Parathyroid adenoma (tissue), 2 donors: ENCODE results near the gene TRPC1.

ENCODE experiments used
- H2AFZ ChIP-seq: fragments of 300-600 bp; sonication (generic); one replicate; pipeline ENCODE4 v1.7.0; 2017; ENCODE audit warnings: antibody characterized with exemption, mild to moderate bottlenecking
- H3K27ac ChIP-seq: fragments of 300-600 bp; sonication (generic); one replicate; pipeline ENCODE4 v1.7.0; 2017
- H3K27me3 ChIP-seq: fragments of 300-600 bp; sonication (generic); one replicate; pipeline ENCODE4 v1.7.0; 2017; ENCODE audit warnings: low read length; ENCODE audit not compliant: control insufficient read depth, insufficient read depth
- H3K36me3 ChIP-seq: fragments of 300-600 bp; sonication (generic); one replicate; pipeline ENCODE4 v1.7.0; 2017; ENCODE audit warnings: low read length; ENCODE audit not compliant: control insufficient read depth, insufficient read depth
- H3K4me1 ChIP-seq: fragments of 300-600 bp; sonication (generic); one replicate; pipeline ENCODE4 v1.7.0; 2017; ENCODE audit warnings: control low read depth
- H3K4me2 ChIP-seq: fragments of 300-600 bp; sonication (generic); one replicate; pipeline ENCODE4 v1.7.0; 2017; ENCODE audit warnings: low read length
- H3K4me3 ChIP-seq: fragments of 300-600 bp; sonication (generic); one replicate; pipeline ENCODE4 v1.7.0; 2017; ENCODE audit warnings: low read depth, low read length
- H3K79me2 ChIP-seq: fragments of 300-600 bp; sonication (generic); one replicate; pipeline ENCODE4 v1.7.0; 2017; ENCODE audit warnings: control low read depth
- H3K9ac ChIP-seq: fragments of 300-600 bp; sonication (generic); one replicate; pipeline ENCODE4 v1.7.0; 2017; ENCODE audit warnings: mild to moderate bottlenecking
- H3K9me3 ChIP-seq: fragments of 300-600 bp; sonication (generic); one replicate; pipeline ENCODE4 v1.7.0; 2017; ENCODE audit warnings: low read length; ENCODE audit not compliant: control insufficient read depth
- CTCF ChIP-seq: fragments of 300-600 bp; sonication (generic); IDR thresholded peaks from one replicate; pipeline ENCODE4 v1.7.0; 2017; ENCODE audit warnings: antibody characterized with exemption, mild to moderate bottlenecking
- donor health status: primary hyperparathyroidism.

TRPC1 gene

GRCh38 chr3:142777927-142778326 is 54.1 kb downstream of the TRPC1 start:
- no peak overlapping the region for H3K9ac ChIP-seq
- no peak overlapping the region for H2AFZ ChIP-seq
- H3K4me1 ChIP-seq, result no peaks in the 10 kb centered on the region
- no peak overlapping the region for H3K4me3 ChIP-seq
- no peak for TF ChIP-seq CTCF
- no peaks in the 10 kb centered on the region for H3K27me3 ChIP-seq
- H3K79me2 ChIP-seq, result no peaks in the 10 kb centered on the region
- no peak overlapping the region for H3K4me2 ChIP-seq
- no peaks in the 10 kb centered on the region for H3K9me3 ChIP-seq
- H3K27ac ChIP-seq, result no peak overlapping the region
- H3K36me3 ChIP-seq, result no peaks in the 10 kb centered on the region

DNA sequence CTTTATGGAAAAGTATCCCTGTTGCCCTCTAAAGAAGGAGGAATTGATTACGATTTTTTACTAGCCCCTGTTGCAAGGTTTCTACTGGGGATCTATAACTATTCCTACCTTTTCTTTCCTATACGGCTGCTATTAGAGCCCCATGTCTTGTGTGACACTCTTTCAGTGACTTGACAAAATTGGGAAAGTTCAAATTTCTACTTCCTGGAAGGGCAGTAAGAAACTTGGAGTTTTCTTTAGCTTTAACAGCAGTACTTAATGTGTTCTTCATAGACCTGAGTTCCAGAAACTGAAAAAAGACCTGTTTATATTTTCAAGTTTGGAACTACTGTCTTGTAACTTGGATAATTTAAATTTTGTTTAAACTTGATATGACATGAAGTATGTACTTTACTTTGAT is 54.7 kb downstream of the TRPC1 start:
- no peaks in the 10 kb centered on the region for H3K36me3 ChIP-seq
- no peaks in the 10 kb centered on the region for H3K4me1 ChIP-seq
- H3K9ac ChIP-seq, result no peak overlapping the region
- H3K9me3 ChIP-seq, result no peaks in the 10 kb centered on the region
- H3K27ac ChIP-seq, result no peak overlapping the region
- H3K4me2 ChIP-seq, result no peak overlapping the region
- no peak overlapping the region for H3K4me3 ChIP-seq
- no peak for TF ChIP-seq CTCF
- no peaks in the 10 kb centered on the region for H3K27me3 ChIP-seq
- H2AFZ ChIP-seq, result no peak overlapping the region
- no peaks in the 10 kb centered on the region for H3K79me2 ChIP-seq

DNA sequence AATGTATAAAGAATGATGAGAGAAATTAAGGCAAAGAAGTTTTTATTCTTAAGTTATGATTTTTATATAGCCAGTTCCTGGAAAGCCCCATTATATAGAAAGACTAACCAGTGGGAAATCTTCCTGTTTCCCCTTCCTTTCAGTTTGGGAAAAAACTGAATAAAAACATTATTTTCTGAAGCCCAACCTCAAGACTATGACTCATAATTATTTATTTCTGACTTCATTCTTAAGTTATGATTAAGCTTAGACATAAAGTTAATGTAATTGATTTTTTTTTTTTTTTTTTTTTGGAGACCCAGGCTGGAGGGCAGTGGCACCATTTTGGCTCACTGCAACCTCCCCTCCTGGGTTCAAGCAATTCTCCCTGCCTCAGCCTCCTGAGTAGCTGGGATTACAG is 55.8 kb downstream of the TRPC1 start:
- no peak overlapping the region for H3K4me2 ChIP-seq
- H3K79me2 ChIP-seq, result no peaks in the 10 kb centered on the region
- no peak overlapping the region for H3K4me3 ChIP-seq
- TF ChIP-seq CTCF, result no peak
- no peaks in the 10 kb centered on the region for H3K4me1 ChIP-seq
- H3K27ac ChIP-seq, result no peak overlapping the region
- H3K27me3 ChIP-seq, result no peaks in the 10 kb centered on the region
- H3K36me3 ChIP-seq, result no peaks in the 10 kb centered on the region
- no peak overlapping the region for H2AFZ ChIP-seq
- no peak overlapping the region for H3K9ac ChIP-seq
- H3K9me3 ChIP-seq, result no peaks in the 10 kb centered on the region

- H3K4me1 ChIP-seq, result no peaks in the 10 kb centered on the region
- H3K4me3 ChIP-seq, result no peak overlapping the region
- H3K27ac ChIP-seq, result no peak overlapping the region
- no peak overlapping the region for H3K9ac ChIP-seq
- TF ChIP-seq CTCF, result no peak
- H3K36me3 ChIP-seq, result no peaks in the 10 kb centered on the region
- no peaks in the 10 kb centered on the region for H3K27me3 ChIP-seq
- H2AFZ ChIP-seq, result no peak overlapping the region
- no peak overlapping the region for H3K4me2 ChIP-seq
- H3K9me3 ChIP-seq, result no peaks in the 10 kb centered on the region
- H3K79me2 ChIP-seq, result no peaks in the 10 kb centered on the region
These were observed 58.8 kb downstream of the TRPC1 start for GRCh38 chr3:142782616-142783015.

DNA sequence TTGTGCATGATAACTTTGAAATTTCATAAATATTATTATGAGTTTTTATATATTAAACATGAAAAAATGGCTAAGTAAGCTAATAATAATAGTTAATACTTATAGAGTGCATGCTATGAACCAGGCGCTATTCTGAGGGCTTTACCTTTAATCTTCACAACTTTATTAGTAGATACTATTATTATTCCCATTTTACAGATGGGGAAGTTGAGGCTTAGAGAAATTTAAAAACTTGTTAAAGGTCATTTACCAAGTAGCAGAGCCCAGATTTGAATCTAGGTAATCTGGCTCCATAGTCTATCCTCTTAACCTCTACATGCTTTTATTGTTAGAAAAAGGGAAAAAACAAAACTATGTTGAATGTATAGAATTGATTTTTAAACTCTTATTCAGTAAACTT is 60.4 kb downstream of the TRPC1 start:
- Histone ChIP-seq H3K79me2 (no peaks in the 10 kb centered on the region), H3K36me3 (no peaks in the 10 kb centered on the region), H2AFZ (no peak overlapping the region), H3K27me3 (no peaks in the 10 kb centered on the region), H3K4me3 (no peak overlapping the region), H3K9ac (no peak overlapping the region), H3K4me2 (no peak overlapping the region), H3K4me1 (no peaks in the 10 kb centered on the region), H3K27ac (no peak overlapping the region), H3K9me3 (no peaks in the 10 kb centered on the region)
- TF ChIP-seq CTCF, result no peak
